OCI-LY7 (cell line): ENCODE measurements around the gene MEP1A.

Source experiments
- CTCF ChIP-seq: fragments of 200-600 bp; sonication (generic); conservative IDR thresholded peaks from 2 replicates; pipeline ENCODE4 v1.5.1; 2014; ENCODE audit warnings: mild to moderate bottlenecking, antibody characterized with exemption, low read length, moderate library complexity, mixed read lengths
- EZH2phosphoT487 ChIP-seq: fragments of 200-600 bp; sonication (generic); IDR thresholded peaks from 2 replicates; pipeline ENCODE4 v1.6.1; 2018; ENCODE audit warnings: low read depth, borderline replicate concordance, mild to moderate bottlenecking, mixed run types, antibody characterized with exemption, low read length, moderate library complexity, mixed read lengths

DNA sequence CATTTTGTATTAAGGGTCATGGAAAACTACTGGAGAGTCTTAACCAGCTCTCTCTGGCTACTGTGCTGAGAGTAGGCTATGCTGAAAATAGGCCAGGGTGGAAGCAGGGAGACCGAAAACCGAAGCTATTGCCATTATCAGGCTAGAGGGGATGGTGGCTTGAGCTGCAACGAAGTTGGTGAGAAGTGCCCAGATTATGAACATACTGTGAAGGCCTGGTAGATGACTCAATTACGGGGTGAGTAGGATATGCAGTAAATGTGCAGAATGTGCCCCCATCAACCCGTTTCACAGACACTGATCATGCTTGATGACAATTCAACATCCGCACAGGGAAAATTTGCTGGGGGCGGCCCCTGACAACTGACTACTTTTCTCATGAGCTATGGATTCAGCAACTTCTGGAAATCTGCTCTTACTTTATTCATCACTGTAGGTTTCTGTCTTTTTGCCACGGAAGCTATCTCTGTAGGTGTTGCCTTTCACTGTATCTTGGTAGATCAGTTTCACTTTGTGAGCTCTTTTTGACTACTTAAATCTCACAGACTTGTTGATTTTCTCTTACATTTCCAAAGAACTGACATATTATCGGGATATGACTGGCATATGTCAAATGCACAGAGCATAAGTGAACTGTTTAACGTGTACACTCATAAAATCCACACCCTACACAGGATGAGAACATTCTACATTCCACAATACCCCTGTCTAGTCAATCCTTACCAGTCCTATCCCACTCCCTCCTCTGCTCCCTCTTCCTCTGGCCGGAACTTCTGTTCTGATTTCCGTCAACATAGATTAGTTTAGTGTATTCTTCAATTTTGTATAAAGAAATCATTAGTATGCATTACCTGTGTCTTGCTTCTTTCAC lies 15.5 kb upstream of the MEP1A start:
- no peak for TF ChIP-seq CTCF
- TF ChIP-seq EZH2phosphoT487: no peak
